Stimulated activated CD4-positive, alpha-beta T cell treated with anti-CD3 and anti-CD28 coated beads, Interleukin-12 subunit alpha, Interleukin-12 subunit beta, amount 100 ng/mL, for 48 hours (primary cell): ENCODE measurements around the gene YKT6.

Experiments used
- DNase-seq, 3 donors: peaks; one replicate each; pipeline ENCODE4 v3.0.0-alpha.2; 2020; ENCODE audit warnings: low read depth in 2 of 3, low spot score in 1 of 3

YKT6 gene

GRCh38 chr7:44217852-44218402 lies 17.1 kb downstream of the YKT6 start:
- DNase-seq: no peak

GRCh38 chr7:44218418-44219201 lies 17.8 kb downstream of the YKT6 start:
- no peak for DNase-seq

GRCh38 chr7:44219371-44220045 lies 18.7 kb downstream of the YKT6 start:
- no peak for DNase-seq

GRCh38 chr7:44220046-44220357 lies 19.2 kb downstream of the YKT6 start:
- DNase-seq: no peak

GRCh38 chr7:44220358-44221112 lies 19.8 kb downstream of the YKT6 start:
- no peak for DNase-seq

- no peak for DNase-seq
Measured at GRCh38 chr7:44221231-44221791, 20.5 kb downstream of the YKT6 start.

GRCh38 chr7:44222074-44222473 lies 21.3 kb downstream of the YKT6 start:
- DNase-seq: no peak

- DNase-seq: no peak
Measured at GRCh38 chr7:44222776-44223261, 22.0 kb downstream of the YKT6 start.

GRCh38 chr7:44223362-44224079 lies 22.7 kb downstream of the YKT6 start:
- no peak for DNase-seq

- no peak for DNase-seq
Measured at GRCh38 chr7:44224080-44224973, 23.5 kb downstream of the YKT6 start.

- no peak for DNase-seq
Measured at GRCh38 chr7:44224974-44225565, 24.3 kb downstream of the YKT6 start.

- DNase-seq: no peak
Measured at GRCh38 chr7:44225566-44226395, 25.0 kb downstream of the YKT6 start.

GRCh38 chr7:44226396-44226753 lies 25.6 kb downstream of the YKT6 start:
- no peak for DNase-seq

- DNase-seq: no peak
Measured at GRCh38 chr7:44227911-44228310, 27.1 kb downstream of the YKT6 start.

- no peak for DNase-seq
Measured at GRCh38 chr7:44228571-44229350, 28.0 kb downstream of the YKT6 start.

GRCh38 chr7:44229546-44230105 lies 28.8 kb downstream of the YKT6 start:
- no peak for DNase-seq

- DNase-seq: no peak
Measured at GRCh38 chr7:44230286-44230685, 29.5 kb downstream of the YKT6 start.
